HG03175 (cell line): ENCODE results near the gene IFT52.
A peak's percentile ranks its signal among the peaks of the same experiment; 100 is the strongest.
"Not testable (repeated sequence)": the region's sequence is repeated elsewhere in the genome, so short reads cannot be mapped to it uniquely, and the experiment has no call there.

Experiments used
- ATAC-seq: cut with Tn5 transposase; IDR thresholded peaks from one replicate; pipeline ENCODE4 v1.9.1; 2021; ENCODE audit warnings: mild to moderate bottlenecking, moderate library complexity; ENCODE audit not compliant: unreplicated experiment

IFT52 gene

DNA sequence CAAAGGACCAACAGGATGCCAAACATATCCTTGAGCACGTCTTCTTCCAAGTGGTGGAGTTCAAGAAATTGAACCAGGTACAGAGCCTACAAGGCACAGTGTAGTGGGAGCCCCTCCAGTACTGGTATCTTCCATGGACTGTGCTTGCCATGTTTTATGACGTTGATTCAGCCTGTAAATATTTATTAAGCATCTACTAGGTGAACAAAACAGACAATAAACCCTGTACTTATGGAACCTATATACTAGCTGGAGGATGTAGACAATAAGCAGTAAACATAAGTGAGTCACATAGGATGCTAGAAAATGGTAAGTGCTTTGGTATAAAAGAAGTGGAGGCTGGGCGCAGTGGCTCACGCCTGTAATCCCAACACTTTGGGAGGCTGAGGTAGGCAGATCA, 51.8 kb downstream of the IFT52 start:
- ATAC-seq: no peak

DNA sequence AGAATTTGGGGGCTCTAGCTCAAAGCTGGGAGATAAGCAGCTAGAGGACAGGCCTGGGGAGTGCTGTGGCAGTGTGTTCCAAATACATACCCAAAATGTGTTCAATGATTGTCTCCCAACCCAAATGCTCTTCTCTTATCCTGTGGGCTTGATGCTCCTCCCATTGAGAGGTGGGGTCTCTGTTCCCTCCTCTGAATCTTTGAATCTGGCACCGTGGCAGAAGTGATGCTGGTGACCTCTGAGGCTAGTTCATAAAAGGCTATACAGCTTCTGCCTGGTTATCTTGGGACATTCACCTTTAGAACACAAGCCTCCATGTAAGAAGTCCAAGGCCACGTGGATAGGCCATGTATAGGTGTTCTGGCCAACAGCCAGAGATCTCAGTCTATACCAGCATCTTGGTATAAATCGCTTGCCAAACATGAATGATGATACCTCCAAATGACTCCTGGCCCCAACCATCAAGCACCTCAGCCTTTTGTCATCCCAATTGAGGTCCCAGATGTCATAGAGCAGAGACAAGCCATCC, 60.3 kb downstream of the IFT52 start:
- no peak for ATAC-seq

DNA sequence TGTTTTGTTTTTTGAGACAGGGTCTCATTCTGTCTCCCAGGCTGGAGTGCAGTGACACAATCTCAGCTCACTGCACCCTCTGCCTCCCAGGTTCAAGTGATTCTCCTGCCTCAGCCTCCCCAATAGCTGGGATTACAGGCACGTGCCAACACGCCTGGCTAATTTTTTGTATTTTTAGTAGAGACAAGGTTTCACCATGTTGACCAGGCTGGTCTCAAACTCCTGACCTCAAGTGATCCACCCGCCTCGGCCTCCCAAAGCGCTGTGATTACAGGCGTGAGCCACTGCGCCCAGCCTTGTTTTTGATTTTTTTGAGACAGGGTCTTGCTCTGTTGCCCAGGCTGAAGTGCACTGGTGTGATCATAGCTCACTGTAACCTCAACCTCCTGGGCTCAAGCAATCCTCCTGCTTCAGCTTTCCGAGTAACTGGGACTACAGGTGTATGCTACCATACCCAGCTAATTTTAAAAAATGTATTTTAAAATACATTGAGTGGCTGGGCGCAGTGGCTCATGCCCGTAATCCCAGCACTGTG, 61.0 kb downstream of the IFT52 start:
- not testable (repeated sequence) for ATAC-seq

DNA sequence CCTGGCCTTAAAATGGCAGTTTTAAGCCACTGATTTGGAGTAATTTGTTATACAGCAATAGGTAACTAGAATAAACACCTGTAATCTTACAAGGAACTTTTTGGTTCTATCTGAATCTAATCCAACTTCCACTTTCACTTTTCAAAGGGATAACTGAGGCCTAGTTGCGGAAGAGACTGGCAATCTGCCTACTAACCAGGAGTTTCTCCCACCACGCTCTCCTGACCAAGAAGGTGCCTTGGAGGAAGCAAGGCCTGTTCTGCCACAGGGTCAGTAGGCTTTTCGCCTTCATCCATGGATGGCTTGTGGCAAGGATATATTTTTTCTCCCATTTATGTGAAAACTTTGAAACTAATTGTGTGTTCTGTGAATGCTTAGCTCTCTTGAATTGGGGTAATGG, 63.2 kb downstream of the IFT52 start:
- no peak for ATAC-seq

DNA sequence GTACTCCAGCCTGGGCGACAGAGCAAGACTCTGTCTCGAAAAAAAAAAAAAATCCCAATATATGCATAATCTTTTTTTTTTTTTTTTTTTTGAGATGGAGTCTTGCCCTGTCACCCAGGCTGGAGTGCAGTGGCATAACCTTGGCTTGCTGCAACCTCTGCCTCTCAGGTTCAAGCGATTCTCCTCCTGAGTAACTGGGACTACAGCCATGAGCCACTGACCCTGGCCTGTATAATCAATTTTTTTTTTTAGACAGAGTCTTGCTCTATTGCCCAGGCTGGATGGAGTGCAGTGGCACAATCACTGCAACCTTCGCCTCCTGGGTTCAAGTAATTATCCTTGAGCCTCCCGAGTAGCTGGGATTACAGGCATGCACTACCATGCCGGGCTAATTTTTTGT, 64.4 kb downstream of the IFT52 start:
- not testable (repeated sequence) for ATAC-seq

- ATAC-seq: no peak
Observed at GRCh38 chr20:43655937-43656336, 65.2 kb downstream of the IFT52 start.

- ATAC-seq: peak; percentile 4
Observed at GRCh38 chr20:43658069-43658722, 67.5 kb downstream of the IFT52 start.

DNA sequence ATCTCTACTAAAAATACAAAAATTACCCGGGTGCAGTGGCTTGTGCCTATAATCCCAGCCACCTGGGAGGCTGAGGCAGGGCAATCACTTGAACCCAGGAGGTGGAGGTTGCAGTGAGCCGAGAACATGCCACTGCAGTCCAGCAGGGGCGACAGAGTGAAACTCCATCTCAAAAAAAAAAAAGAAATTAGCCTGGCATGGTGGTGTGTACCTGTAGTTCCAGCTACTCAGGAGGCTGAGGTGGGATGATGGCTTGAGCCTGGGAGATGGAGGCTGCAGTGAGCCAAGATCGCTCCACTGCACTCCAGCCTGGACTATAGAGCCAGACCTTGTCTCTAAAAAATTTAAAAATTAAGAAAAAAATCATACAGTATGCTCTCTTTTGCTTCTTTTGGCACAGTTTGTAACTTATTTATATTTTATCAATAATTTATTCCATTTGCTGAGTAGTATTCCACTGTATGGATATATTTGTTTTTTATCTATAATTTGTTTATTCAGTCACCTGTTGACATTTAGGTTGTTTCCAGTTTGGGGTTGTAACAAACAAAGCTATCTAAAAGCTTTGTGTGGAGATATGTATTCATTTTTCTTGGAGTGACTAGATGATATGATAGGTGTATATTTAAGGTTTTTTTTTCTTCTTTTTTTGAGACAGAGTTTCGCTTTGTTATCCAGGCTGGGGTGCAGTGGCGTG, 68.1 kb downstream of the IFT52 start:
- ATAC-seq: no peak

GRCh38 chr20:43662943-43663655, 72.4 kb downstream of the IFT52 start:
- ATAC-seq: no peak

- ATAC-seq: no peak
Observed at GRCh38 chr20:43665466-43666176, 74.9 kb downstream of the IFT52 start.

DNA sequence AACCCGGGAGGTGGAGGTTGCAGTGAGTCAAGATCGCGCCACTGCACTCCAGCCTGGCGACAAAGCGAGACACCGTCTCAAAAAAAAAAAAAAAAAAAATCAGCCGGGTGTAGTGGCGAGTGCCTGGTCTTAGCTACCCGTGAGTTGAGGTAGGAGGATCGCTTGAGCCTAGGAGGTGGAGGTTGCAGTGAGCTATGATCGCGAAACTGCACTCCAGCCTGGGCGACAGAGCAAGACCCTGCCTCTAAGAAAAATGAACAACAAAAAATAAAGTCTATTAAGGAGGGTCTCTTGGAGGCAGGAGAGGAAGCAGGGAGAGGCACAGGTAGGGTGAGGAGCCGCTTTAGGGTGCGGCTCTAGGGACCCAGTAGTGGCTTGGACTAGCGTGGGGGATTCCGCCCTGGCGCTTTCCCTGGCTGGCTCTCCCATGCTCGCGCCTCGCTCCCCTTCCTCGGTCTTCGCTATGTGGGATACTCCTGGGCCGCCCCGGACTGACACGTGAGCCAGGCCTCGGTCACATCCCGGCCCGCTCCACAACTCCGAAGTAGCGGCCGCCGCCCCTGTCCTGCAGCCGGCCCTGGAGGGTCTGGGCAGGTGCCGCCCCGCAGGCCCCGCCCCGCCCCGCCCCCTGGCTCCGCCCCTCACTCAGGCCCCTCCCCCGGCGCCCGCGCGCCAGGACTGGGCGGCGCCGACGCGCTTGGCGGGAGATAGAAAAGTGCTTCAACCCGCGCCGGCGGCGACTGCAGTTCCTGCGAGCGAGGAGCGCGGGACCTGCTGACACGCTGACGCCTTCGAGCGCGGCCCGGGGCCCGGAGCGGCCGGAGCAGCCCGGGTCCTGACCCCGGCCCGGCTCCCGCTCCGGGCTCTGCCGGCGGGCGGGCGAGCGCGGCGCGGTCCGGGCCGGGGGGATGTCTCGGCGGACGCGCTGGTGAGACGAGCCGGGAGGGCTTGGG, 75.9 kb downstream of the IFT52 start, which contains the start of gene MYBL2:
Gene MYBL2, plus strand, starts transcription at position 739 of the 953 bp plus-strand sequence. Its CDS starts 170 bp downstream, at position 909.
- ATAC-seq: peak; percentile 85

GRCh38 chr20:43667341-43668132, 76.8 kb downstream of the IFT52 start:
- ATAC-seq: peak; percentile 22

DNA sequence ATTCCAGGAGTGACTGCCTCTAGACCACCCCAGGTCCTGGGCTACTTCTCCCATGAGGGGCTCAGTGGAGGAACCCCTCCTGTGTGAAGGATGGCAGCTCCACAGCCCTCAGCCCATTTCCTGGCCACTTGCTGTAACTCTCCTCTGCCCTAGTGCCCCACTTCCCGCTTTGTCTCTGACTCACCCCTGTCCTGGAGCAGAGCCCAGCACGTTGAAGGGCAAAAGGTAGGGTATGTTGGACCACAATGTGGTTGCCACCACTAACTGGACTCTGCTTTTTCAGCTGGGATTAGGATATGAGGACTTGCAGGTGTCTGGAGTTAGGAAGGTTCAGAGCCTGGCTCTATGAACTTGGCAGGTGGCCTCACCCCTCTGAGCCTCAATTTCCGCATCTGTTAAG, 78.6 kb downstream of the IFT52 start:
- ATAC-seq: no peak

DNA sequence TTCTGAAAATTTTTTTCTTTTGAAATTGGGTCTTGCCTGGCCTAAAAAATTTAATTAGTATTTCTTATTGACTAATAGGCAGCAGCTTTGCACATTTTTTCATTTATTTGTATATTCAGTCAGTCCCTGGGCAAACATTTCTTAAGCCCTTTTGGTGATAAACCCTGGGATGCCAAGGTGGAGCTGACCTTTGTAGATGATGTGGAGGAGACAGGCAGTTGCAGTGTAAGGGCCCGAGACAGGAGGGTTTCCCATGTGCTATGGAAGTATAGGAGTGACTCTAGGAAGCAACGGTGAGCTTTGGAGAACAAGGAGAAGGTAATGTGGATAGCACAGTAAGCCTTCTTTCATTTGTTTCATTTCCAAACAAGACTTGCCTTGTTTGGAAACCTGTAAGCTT, 79.7 kb downstream of the IFT52 start:
- no peak for ATAC-seq

GRCh38 chr20:43676368-43676767, 85.6 kb downstream of the IFT52 start:
- no peak for ATAC-seq

DNA sequence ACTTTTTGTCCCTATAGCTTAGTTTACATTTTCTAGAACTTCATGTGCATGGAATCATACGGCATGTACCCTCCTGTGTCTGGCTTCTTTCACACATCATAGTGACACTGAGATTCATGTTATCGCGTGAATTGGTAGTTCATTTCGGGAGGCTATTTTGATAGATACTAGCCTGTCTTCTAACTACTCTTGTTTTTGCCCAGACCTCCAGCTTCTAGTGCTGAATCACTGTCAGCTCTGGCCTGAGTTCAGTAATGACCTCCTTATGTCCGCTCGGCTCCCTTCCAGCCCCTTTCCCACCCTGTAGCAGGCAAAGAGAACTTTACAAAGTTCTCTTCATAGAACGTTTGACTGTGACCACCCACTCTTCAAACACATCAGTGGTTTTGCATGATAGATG, 90.2 kb downstream of the IFT52 start:
- ATAC-seq: no peak

- peak; percentile 34 for ATAC-seq
Observed at GRCh38 chr20:43681468-43681942, 90.8 kb downstream of the IFT52 start.

GRCh38 chr20:43681991-43682410, 91.3 kb downstream of the IFT52 start:
- peak; percentile 94 for ATAC-seq

DNA sequence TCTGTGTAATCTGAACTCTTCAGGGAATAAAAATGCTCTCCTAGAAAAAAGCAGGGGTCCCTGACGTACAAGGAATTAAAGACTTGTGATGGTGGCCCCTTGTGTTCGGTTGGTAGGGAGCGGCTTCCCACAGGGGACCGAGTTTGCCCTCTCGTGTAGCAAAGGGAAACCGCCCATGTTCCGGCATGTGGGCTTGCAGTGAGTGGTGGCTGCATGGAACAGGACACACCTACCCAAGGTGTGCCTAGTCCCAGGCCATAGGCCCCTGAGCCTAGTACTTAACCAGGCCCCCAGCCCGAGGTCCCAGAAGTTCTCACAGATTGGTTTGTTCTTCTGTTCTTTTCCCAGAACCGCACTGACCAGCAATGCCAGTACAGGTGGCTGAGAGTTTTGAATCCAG, 91.7 kb downstream of the IFT52 start:
- ATAC-seq: peak; percentile 10
